ENCODE results near the gene PREPL.
"Not testable (repeated sequence)": the region's sequence is repeated elsewhere in the genome, so short reads cannot be mapped to it uniquely, and the experiment has no call there.

The PREPL gene

GRCh38 chr2:44347526-44347925 is 13.8 kb downstream of the PREPL start:
- no peak for DNase-seq

- DNase-seq: no peak
Observed at GRCh38 chr2:44342854-44343253, 18.4 kb downstream of the PREPL start.

GRCh38 chr2:44335806-44336538 is 25.3 kb downstream of the PREPL start:
- DNase-seq: no peak

GRCh38 chr2:44333994-44334393 is 27.3 kb downstream of the PREPL start:
- DNase-seq: no peak

- no peak for DNase-seq
Observed at GRCh38 chr2:44330801-44331200, 30.5 kb downstream of the PREPL start.

- no peak for DNase-seq
Observed at GRCh38 chr2:44329343-44329742, 32.0 kb downstream of the PREPL start.

GRCh38 chr2:44328750-44329149 is 32.5 kb downstream of the PREPL start:
- no peak for DNase-seq

- no peak for DNase-seq
Observed at GRCh38 chr2:44326548-44327264, 34.6 kb downstream of the PREPL start.

GRCh38 chr2:44325897-44326296 is 35.4 kb downstream of the PREPL start:
- DNase-seq: no peak

GRCh38 chr2:44324971-44325426 is 36.3 kb downstream of the PREPL start:
- DNase-seq: no peak

- no peak for DNase-seq
Observed at GRCh38 chr2:44321360-44321759, 39.9 kb downstream of the PREPL start.

- DNase-seq: no peak
Observed at GRCh38 chr2:44320832-44321231, 40.5 kb downstream of the PREPL start.

- no peak for DNase-seq
Observed at GRCh38 chr2:44315945-44316344, 45.3 kb downstream of the PREPL start.

- no peak for DNase-seq
Observed at GRCh38 chr2:44314362-44314761, 46.9 kb downstream of the PREPL start.

GRCh38 chr2:44310287-44310686 is 51.0 kb downstream of the PREPL start:
- DNase-seq: no peak

GRCh38 chr2:44305882-44306281 is 55.4 kb downstream of the PREPL start:
- no peak for DNase-seq

- DNase-seq: no peak
Observed at GRCh38 chr2:44304258-44304657, 57.0 kb downstream of the PREPL start.

- not testable (repeated sequence) for DNase-seq
Observed at GRCh38 chr2:44303766-44304165, 57.5 kb downstream of the PREPL start.

GRCh38 chr2:44301111-44301510 is 60.2 kb downstream of the PREPL start:
- DNase-seq: no peak

GRCh38 chr2:44299635-44300034 is 61.7 kb downstream of the PREPL start:
- DNase-seq: no peak

GRCh38 chr2:44297431-44297830 is 63.9 kb downstream of the PREPL start:
- DNase-seq: no peak

- DNase-seq: no peak
Observed at GRCh38 chr2:44296653-44297052, 64.6 kb downstream of the PREPL start.

- DNase-seq: no peak
Observed at GRCh38 chr2:44295633-44296359, 65.5 kb downstream of the PREPL start.

- no peak for DNase-seq
Observed at GRCh38 chr2:44295113-44295512, 66.2 kb downstream of the PREPL start.

Data from 8988T (cell line).